ENCODE results near the gene SFTPA1.

DNA sequence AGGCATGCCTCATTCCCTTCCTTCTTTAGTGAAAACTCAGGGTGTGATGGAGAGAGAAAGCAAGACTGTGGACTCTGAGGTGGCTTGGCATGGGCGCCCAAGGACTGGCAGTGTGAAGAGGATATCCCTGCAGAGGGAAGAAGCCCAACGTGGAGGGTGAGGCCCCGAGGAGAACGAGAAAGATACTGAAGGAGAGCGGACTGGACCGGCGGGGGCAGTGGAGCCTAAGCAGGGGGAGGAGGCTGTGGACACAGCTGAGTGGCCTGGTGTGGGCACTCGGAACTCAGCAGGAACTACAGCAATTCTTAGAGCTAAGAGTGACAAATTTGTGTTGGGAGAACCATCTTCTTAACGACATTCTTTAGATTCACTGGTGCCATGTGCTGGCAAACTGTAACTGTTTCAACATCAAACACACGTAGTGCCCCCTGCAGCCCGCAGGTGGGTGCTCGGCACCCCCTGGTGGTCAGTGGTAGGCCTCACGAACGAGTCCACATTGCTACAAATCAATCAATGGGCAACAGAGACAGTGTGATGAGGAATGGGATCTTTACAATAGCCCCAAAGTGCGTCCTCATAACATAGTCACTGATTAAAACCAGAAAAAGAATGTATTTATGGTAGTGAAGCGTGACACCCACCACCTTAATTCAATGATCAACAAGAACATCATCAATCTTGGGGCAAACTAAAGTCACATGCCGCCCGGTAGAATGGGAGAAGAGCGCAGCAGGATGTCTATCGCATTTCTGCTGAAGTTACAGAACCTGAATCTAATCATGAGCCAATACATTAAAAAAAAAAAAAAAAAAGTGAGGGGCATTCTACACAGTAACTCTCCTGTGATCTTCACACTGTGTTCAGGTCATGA lies 2.0 kb upstream of the SFTPA1 start:
- TF ChIP-seq, protein P1, sequence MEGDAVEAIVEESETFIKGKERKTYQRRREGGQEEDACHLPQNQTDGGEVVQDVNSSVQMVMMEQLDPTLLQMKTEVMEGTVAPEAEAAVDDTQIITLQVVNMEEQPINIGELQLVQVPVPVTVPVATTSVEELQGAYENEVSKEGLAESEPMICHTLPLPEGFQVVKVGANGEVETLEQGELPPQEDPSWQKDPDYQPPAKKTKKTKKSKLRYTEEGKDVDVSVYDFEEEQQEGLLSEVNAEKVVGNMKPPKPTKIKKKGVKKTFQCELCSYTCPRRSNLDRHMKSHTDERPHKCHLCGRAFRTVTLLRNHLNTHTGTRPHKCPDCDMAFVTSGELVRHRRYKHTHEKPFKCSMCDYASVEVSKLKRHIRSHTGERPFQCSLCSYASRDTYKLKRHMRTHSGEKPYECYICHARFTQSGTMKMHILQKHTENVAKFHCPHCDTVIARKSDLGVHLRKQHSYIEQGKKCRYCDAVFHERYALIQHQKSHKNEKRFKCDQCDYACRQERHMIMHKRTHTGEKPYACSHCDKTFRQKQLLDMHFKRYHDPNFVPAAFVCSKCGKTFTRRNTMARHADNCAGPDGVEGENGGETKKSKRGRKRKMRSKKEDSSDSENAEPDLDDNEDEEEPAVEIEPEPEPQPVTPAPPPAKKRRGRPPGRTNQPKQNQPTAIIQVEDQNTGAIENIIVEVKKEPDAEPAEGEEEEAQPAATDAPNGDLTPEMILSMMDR (conservative IDR thresholded peaks at IDR 0.05 in 1 of 2, IDR thresholded peaks at IDR 0.05 in 1 of 2; ENCODE audit: extremely low read depth in 1 of 2, insufficient read depth in 1 of 2, low read depth in 1 of 2, low read length in 2 of 2): peak; percentile 33 to 38
- no peak for TF ChIP-seq EZH2 (IDR thresholded peaks at IDR 0.05; ENCODE audit: borderline replicate concordance, low read length)

All from mammary epithelial cell (primary cell).